ENCODE results near the gene ACAD10.
"Not testable (repeated sequence)": the region's sequence is repeated elsewhere in the genome, so short reads cannot be mapped to it uniquely, and the experiment has no call there.

ACAD10 gene

GRCh38 chr12:111687952-111688351 is 2.1 kb downstream of the ACAD10 start:
- DNase-seq, result no peak

DNA sequence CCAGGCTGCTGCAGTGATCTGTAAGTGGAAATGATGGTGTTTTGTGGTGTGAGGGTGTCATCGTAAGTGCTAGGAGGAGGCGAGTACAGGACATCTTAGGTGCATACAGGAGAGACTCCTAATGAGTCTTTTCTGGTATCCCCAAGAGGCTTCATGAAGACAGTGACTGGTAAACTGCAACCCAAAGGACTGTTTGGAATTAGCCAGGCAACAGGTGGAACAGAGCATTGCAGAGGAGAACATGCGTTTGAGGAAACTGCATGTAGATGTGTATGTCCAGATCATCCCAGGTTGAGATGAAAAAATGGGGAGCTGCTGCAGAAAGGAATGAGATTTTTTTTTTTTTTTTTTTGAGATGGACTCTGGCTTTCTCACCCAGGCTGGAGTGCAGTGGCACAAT is 5.4 kb downstream of the ACAD10 start:
- no peak for DNase-seq

GRCh38 chr12:111692575-111693210 is 6.8 kb downstream of the ACAD10 start:
- DNase-seq, result no peak

DNA sequence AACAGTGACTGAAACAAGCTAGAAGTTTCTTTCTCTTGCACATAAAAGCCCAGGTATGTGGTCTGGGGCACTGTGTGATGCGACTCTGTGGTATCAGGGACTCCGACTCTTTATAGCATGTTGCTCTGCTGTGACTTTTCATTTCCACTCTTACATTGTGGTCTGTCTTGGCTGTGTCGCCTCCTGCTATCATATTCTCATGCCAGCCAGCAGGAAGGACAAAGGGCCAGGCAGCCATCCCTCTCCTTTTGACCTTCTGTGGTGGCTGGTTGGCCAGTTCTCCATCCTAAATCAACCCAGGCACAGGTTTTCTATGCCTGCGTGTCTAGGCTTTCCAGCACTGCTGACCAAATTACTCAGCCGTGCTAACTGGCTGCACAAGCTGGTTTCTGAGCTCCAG is 8.0 kb downstream of the ACAD10 start:
- DNase-seq, result no peak

GRCh38 chr12:111699962-111700361 is 14.1 kb downstream of the ACAD10 start:
- no peak for DNase-seq

DNA sequence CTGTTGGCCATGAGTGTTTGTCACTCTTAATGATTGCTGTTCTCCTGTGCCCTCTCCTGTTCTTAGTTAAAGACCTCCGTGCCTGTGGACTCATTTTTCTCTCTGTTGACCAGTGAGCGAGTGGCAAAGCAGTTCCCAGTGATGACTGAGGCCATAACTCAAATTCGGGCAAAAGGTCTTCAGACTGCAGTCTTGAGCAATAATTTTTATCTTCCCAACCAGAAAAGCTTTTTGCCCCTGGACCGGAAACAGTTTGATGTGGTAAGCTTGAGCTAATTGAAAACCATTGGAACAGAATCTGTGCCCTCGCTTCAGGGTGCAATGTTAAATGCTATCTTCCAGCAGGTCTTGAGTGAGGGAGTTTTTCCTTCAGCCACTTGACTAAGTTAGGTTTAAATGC is 19.8 kb downstream of the ACAD10 start:
- no peak for DNase-seq

- DNase-seq, result no peak
These were observed 20.3 kb downstream of the ACAD10 start for GRCh38 chr12:111706145-111706544.

- no peak for DNase-seq
These were observed 29.4 kb downstream of the ACAD10 start for GRCh38 chr12:111715279-111715678.

GRCh38 chr12:111719316-111719715 is 33.5 kb downstream of the ACAD10 start:
- not testable (repeated sequence) for DNase-seq

- no peak for DNase-seq
These were observed 34.6 kb downstream of the ACAD10 start for GRCh38 chr12:111720457-111720856.

GRCh38 chr12:111723646-111724360 is 38.0 kb downstream of the ACAD10 start:
- DNase-seq, result not testable (repeated sequence)

DNA sequence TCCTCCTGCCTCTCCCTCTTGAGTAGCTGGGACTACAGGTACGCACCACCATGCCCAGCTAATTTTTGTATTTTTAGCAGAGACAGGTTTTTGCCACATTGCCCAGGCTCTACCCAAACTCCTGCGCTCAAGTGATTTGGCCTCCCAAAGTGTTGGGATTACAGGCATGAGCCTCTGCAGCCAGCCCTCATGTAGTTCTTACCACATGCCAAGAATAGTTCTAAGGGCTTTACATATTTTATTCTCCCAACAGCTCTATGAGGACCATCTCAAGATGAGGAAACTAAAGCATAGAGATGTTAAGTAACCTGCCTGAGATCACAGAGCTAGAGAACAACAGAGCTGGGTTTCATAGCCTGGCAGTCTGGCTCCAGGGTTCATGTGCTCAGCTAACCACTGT is 42.9 kb downstream of the ACAD10 start:
- no peak for DNase-seq

DNA sequence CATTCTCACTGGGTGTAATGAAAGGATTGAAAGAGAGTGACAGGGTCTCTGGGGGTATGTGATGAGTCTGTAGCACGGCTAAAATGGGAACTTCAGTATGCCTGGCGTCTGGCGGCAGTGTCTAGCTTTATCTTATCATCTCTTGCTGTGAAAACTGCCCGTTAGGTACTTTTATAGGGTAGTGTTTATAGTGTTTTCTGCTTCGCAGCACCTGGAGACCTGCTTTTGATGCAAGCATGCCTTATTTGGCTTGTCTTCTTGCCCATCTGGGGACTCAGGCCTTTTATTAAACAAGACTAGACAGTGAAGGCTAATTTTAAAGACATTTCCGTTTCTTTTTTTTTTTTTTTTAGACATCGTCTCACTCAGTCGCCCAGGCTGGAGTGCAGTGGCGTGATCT is 44.6 kb downstream of the ACAD10 start:
- peak; percentile 52 for DNase-seq

DNA sequence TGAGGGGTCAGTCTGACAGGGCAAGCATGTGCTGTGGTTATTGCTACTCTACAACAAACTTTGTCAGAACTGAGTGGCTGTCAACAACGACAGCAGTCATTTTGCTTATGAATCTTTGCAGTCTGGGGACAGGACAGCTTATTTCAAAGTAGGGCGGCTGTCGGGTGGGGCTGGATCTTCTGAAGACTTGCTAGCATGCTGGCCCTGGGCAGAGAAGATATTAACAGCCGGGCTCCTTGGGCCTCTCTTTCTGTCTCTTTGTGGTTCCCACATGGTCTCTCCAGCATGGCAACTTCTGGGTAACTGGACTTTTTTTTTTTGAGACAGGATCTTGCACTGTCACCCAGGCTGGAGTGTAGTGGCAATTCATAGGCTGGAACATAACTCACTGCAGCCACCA is 46.9 kb downstream of the ACAD10 start:
- DNase-seq, result no peak

- DNase-seq, result no peak
These were observed 47.6 kb downstream of the ACAD10 start for GRCh38 chr12:111733340-111733915.

GRCh38 chr12:111739524-111739923 is 53.7 kb downstream of the ACAD10 start:
- not testable (repeated sequence) for DNase-seq

GRCh38 chr12:111741235-111741812 is 55.5 kb downstream of the ACAD10 start:
- no peak for DNase-seq

- DNase-seq, result no peak
These were observed 59.4 kb downstream of the ACAD10 start for GRCh38 chr12:111745211-111745610.

DNA sequence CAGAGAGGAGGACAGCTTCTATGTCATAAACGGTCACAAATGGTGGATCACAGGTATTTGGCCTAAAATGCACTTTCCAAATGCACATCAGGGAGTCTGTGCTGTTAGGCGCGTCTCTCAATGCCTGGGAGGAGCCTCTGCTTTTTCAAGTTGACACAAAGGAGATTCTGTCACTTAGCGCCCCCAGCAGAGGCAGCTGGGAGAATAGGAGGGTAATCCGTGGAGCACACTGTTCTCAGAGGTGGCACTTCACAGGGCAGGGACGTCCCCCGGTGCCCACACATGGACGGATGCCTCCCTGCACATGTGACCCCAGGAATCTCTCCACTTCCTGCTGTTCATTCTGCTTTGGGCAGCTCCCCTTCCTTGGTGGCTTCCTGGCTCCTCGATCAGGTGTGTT is 61.5 kb downstream of the ACAD10 start:
- no peak for DNase-seq

DNA sequence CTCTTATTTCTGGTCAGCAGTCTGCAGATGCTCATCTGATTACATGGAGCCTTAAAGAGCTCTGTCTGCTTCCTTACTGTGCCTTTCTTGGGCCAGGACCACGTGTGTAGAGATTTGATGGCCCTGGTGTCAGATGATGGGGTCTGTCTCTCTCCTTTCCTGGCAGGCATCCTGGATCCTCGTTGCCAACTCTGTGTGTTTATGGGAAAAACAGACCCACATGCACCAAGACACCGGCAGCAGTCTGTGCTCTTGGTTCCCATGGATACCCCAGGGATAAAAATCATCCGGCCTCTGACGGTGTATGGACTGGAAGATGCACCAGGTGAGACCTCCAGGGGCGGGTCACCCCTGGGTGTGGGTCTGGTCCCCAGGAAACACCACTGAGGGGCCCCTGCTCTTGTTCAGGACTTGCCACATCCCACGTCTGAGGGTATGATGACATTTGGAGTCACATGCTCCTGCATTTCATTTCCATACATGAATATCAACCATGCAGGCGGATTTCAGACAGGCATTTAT is 62.4 kb downstream of the ACAD10 start:
- DNase-seq, result no peak

DNA sequence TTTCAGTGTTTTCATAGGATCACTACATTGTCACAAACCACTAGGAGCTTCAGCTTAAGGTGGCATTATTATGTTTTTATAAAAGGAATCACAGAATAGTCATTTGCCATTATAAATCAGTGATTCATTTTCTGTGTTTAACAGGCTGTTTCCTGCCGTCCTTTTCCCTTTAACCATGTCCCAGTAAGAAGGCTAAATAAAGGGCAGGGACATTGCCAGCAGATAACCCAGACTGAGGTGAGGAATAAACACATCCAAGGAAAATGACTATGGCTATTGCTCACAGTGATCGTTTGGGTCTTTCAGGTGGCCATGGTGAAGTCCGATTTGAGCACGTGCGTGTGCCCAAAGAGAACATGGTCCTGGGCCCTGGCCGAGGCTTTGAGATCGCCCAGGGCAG is 63.0 kb downstream of the ACAD10 start:
- DNase-seq, result no peak

DNA sequence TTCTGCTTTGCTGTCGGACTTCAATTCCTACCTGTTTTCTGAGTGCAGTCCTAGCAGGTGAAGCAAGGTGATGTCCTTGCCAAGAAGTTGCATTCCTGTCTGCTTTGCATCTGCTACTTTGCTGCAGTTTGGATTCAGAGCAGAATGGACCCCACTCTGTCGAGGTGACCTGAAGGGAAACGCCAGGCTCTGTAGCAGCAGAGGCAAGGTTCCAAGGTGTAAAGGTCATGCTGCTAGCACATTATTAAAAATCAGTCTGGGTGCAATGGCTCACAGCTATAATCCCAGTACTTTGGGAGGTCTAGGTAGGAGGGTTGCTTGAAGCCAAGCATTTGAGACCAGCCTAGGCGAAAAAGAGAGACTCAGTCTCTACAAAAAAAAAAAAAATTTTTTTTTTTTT is 63.5 kb downstream of the ACAD10 start:
- DNase-seq, result no peak

- peak; percentile 6 for DNase-seq
These were observed 67.5 kb downstream of the ACAD10 start for GRCh38 chr12:111753144-111753881.
